Panc1 (cell line): Measurements from ENCODE around the gene BMPR2. TPM values are rescaled to one million over a fixed set of nuclear protein-coding genes. Genes with fewer than 3 reads are reported as not detected.

ENCODE experiments used
- ATAC-seq: fragments of 200-7000 bp; cut with Tn5 transposase; 2 replicates; pipeline ENCODE4 v1.9.1; 2020; ENCODE audit warnings: mild to moderate bottlenecking, moderate library complexity
- BruUV-seq: library from RNA; stranded (reverse); fragments of 400-500 nt; replicated peaks from 2 replicates; lab custom pipeline; 2021; lab: Mats Ljungman, UMichigan
- CTCF ChIA-PET: fragments of 300-600 bp; sonication (Branson Sonifier 250); formaldehyde crosslinking; loops from one replicate; lab custom pipeline; 2022; ENCODE audit warnings: antibody characterized with exemption; lab: Charles Lee
- POLR2A ChIA-PET: fragments of 300-600 bp; sonication (Branson Sonifier 250); formaldehyde crosslinking; loops from one replicate; lab custom pipeline; 2022; ENCODE audit warnings: antibody characterized with exemption; lab: Charles Lee
- DNase-seq: peaks from one replicate; pipeline ENCODE4 v3.0.0-alpha.2; 2010; ENCODE audit warnings: low read depth, low spot score
- H3K27ac ChIP-seq: 2 replicates; pipeline ENCODE4 v1.5.1; 2011; ENCODE audit warnings: mild to moderate bottlenecking, low read length, inconsistent platforms
- H3K27me3 ChIP-seq: fragments of 200-500 bp; sonication (Bioruptor generic); 2 replicates; pipeline ENCODE4 v1.6.0; 2014; ENCODE audit warnings: low read length, inconsistent platforms; ENCODE audit not compliant: control insufficient read depth, insufficient read depth
- H3K36me3 ChIP-seq: fragments of 200-500 bp; sonication (Bioruptor generic); 2 replicates; pipeline ENCODE4 v1.5.1; 2014; ENCODE audit warnings: inconsistent platforms, mild to moderate bottlenecking, low read length, moderate library complexity; ENCODE audit not compliant: control insufficient read depth, insufficient read depth
- H3K4me1 ChIP-seq: 2 replicates; pipeline ENCODE4 v1.5.1; 2011; ENCODE audit warnings: inconsistent platforms, mild to moderate bottlenecking, low read length, moderate library complexity; ENCODE audit not compliant: control insufficient read depth, insufficient read depth
- H3K4me3 ChIP-seq, 2 experiments: 2 replicates each; pipeline ENCODE4 v1.5.1; 2011 to 2012; ENCODE audit warnings: low read depth in 2 of 2, low read length in 2 of 2, mild to moderate bottlenecking in 2 of 2, inconsistent platforms in 1 of 2, moderate library complexity in 1 of 2
- H3K9me3 ChIP-seq: fragments of 200-500 bp; sonication (Bioruptor generic); 2 replicates; pipeline ENCODE4 v1.5.1; 2014; ENCODE audit warnings: low read depth, mild to moderate bottlenecking, inconsistent platforms, low read length, moderate library complexity; ENCODE audit not compliant: control insufficient read depth, insufficient read depth
- POLR2AphosphoS5 ChIP-seq: IDR thresholded peaks from 2 replicates; pipeline ENCODE4 v1.6.1; 2012; ENCODE audit warnings: mild to moderate bottlenecking, low read depth, low read length, moderate library complexity
- SIN3A ChIP-seq: IDR thresholded peaks from 2 replicates; pipeline ENCODE4 v1.6.1; 2012; ENCODE audit warnings: low read depth, mild to moderate bottlenecking, low read length, moderate library complexity, borderline replicate concordance; ENCODE audit not compliant: insufficient read depth
- TCF7L2 ChIP-seq: IDR thresholded peaks from 2 replicates; pipeline ENCODE4 v1.6.1; 2011; ENCODE audit warnings: mild to moderate bottlenecking, low read depth, low read length, inconsistent platforms
- in situ Hi-C: cut with HindIII; loops from 2 replicates; pipeline ENCODE4 v1.10.0; 2016; ENCODE audit warnings: low sequenced_read_pairs, low pct_unique_long_range_greater_than_20kb
- intact Hi-C: fragments of 100-400 bp; cut with micrococcal nuclease; formaldehyde crosslinking; loops from one replicate; pipeline ENCODE4 v1.10.0; 2022; ENCODE audit not compliant: unreplicated experiment
- total RNA-seq: library from RNA; stranded (reverse); gene quantifications from one replicate; pipeline ENCODE4 v1.2.1, GENCODE V29; 2021; ENCODE audit not compliant: unreplicated experiment
- TF ChIP-seq, protein P1 (sequence below): fragments of 450-650 bp; IDR thresholded peaks from 2 replicates; pipeline ENCODE4 v1.5.1; 2017; ENCODE audit warnings: mild to moderate bottlenecking
- TF ChIP-seq, protein P2 (sequence below), 2 experiments: IDR thresholded peaks; 2 replicates each; pipeline ENCODE4 v1.6.1; 2011 to 2012; ENCODE audit warnings: low read depth in 2 of 2, control low read depth in 1 of 2, low read length in 1 of 2, mild to moderate bottlenecking in 1 of 2, moderate library complexity in 1 of 2; ENCODE audit not compliant: insufficient read depth in 1 of 2

The BMPR2 gene
- total RNA-seq, 1 experiment from 2014 or later = 65.2 TPM

DNA sequence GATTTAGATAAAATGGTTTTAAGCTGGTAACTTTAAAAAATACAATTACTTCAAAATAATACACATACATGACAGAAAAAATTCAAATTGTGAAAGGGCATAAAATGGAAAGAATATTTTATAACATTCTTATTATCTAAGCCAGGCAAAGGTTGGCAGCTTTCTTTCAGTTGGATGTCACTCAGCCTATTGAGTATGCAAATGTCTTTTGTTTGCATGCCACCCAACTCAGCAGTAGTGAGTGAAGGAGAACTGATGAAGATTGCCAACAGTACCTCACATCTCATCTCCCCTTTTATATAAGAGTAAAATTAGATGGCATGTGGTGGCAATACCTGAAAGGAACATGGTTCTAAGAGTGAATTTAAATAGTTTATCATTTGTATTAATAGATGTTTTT lies 24.8 kb downstream of the BMPR2 start:
- Histone ChIP-seq H3K27me3 (no peaks in the 10 kb centered on the region), H3K36me3 (no peaks in the 10 kb centered on the region), H3K4me3 (no peak overlapping the region), H3K4me1 (peaks cover 1% of the 10 kb centered on the region; the same call in 1 of the 2 replicates), H3K27ac (no peak overlapping the region), H3K9me3 (no peaks in the 10 kb centered on the region)
- no peak for DNase-seq
- in situ Hi-C loops (no loop called here), intact Hi-C loops (no loop called here)
- ChIA-PET POLR2A (no interaction called here), CTCF (no interaction called here)
- TF ChIP-seq, protein P1, sequence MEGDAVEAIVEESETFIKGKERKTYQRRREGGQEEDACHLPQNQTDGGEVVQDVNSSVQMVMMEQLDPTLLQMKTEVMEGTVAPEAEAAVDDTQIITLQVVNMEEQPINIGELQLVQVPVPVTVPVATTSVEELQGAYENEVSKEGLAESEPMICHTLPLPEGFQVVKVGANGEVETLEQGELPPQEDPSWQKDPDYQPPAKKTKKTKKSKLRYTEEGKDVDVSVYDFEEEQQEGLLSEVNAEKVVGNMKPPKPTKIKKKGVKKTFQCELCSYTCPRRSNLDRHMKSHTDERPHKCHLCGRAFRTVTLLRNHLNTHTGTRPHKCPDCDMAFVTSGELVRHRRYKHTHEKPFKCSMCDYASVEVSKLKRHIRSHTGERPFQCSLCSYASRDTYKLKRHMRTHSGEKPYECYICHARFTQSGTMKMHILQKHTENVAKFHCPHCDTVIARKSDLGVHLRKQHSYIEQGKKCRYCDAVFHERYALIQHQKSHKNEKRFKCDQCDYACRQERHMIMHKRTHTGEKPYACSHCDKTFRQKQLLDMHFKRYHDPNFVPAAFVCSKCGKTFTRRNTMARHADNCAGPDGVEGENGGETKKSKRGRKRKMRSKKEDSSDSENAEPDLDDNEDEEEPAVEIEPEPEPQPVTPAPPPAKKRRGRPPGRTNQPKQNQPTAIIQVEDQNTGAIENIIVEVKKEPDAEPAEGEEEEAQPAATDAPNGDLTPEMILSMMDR = no peak
- no peak for TF ChIP-seq POLR2AphosphoS5
- no peak for TF ChIP-seq TCF7L2
- no peak for TF ChIP-seq SIN3A
- TF ChIP-seq, protein P2, sequence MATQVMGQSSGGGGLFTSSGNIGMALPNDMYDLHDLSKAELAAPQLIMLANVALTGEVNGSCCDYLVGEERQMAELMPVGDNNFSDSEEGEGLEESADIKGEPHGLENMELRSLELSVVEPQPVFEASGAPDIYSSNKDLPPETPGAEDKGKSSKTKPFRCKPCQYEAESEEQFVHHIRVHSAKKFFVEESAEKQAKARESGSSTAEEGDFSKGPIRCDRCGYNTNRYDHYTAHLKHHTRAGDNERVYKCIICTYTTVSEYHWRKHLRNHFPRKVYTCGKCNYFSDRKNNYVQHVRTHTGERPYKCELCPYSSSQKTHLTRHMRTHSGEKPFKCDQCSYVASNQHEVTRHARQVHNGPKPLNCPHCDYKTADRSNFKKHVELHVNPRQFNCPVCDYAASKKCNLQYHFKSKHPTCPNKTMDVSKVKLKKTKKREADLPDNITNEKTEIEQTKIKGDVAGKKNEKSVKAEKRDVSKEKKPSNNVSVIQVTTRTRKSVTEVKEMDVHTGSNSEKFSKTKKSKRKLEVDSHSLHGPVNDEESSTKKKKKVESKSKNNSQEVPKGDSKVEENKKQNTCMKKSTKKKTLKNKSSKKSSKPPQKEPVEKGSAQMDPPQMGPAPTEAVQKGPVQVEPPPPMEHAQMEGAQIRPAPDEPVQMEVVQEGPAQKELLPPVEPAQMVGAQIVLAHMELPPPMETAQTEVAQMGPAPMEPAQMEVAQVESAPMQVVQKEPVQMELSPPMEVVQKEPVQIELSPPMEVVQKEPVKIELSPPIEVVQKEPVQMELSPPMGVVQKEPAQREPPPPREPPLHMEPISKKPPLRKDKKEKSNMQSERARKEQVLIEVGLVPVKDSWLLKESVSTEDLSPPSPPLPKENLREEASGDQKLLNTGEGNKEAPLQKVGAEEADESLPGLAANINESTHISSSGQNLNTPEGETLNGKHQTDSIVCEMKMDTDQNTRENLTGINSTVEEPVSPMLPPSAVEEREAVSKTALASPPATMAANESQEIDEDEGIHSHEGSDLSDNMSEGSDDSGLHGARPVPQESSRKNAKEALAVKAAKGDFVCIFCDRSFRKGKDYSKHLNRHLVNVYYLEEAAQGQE (IDR thresholded peaks at IDR 0.05; ENCODE audit: insufficient read depth in 1 of 2, low read depth in 2 of 2, low read length in 1 of 2) = no peak
- no TSS peak for BruUV-seq
- no peak for ATAC-seq

DNA sequence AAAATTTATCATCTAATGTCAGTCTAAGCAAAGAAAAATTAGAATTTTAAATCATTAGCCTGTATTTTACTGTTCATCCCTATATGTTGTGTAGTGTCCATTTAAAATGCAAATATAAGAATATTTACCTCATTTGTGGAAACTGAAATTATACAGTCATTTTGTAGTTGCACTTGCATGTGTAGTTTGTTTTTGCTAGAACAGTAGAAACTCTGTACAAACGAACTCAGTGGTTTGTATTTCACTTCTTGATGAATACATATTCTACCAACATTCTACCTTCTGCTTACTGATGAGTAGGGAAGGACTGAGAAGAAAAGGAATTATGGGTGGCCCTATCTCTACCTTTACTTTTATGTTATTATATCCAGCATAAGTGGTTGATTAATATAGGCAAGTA lies 29.7 kb downstream of the BMPR2 start:
- POLR2A ChIA-PET = no interaction called here
- CTCF ChIA-PET = no interaction called here
- no TSS peak for BruUV-seq
- Histone ChIP-seq H3K36me3 (no peaks in the 10 kb centered on the region), H3K27ac (no peak overlapping the region), H3K4me3 (no peak overlapping the region), H3K4me1 (peaks cover 2% of the 10 kb centered on the region; the same call in 1 of the 2 replicates), H3K27me3 (no peaks in the 10 kb centered on the region), H3K9me3 (no peaks in the 10 kb centered on the region)
- intact Hi-C loops = no loop called here
- DNase-seq (no peak), ATAC-seq (no peak)
- in situ Hi-C loops = no loop called here
- TF ChIP-seq TCF7L2 = no peak
- no peak for TF ChIP-seq SIN3A
- TF ChIP-seq POLR2AphosphoS5 = no peak
- TF ChIP-seq, protein P2 (IDR thresholded peaks at IDR 0.05; ENCODE audit: insufficient read depth in 1 of 2, low read depth in 2 of 2, low read length in 1 of 2) = no peak
- TF ChIP-seq, protein P1 = no peak
